HG03378 (cell line): ENCODE data around the gene TEN1.
"Not testable (repeated sequence)": the region's sequence is repeated elsewhere in the genome, so short reads cannot be mapped to it uniquely, and the experiment has no call there.

ENCODE experiments used
- ATAC-seq: cut with Tn5 transposase; IDR thresholded peaks from one replicate; pipeline ENCODE4 v1.9.1; 2021; ENCODE audit warnings: mild to moderate bottlenecking, moderate library complexity; ENCODE audit not compliant: unreplicated experiment

TEN1 gene

DNA sequence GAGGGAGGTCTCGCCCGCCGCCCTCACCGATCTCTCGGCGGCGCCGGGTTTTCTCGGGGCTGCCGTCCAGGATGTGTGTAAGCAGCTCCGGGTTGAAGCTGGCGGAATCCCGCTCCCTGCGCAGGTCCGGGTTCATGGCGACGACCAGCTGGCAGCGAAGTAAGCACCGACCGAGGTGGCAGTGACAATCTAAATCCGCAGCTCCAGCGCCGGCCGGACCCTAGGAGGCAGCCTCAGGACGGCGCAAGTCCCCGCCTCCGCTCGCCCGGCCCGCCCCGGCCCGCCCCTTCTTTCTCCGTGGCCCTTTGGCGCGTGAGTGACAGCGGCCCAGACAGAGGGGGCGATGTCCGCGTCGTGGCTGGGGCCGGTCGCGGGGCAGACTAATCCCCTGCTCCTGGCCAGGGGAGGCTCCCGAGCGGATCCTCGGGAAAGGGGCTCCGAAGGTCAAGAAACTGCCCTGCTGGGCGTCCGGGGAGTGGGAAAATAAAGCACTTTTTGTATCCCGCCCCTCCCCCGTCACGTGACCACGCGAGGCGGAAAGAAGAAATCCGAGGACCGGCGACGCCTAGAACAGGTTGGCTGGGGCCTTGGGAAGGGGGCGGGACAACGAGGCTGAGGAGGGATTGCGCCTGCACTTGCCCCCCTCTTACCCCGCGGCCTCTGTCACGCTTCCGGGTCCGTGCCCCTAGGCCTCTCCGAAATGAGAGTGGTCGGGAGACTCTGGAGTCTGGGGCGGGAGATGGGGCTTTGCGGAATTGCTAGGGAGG is at the start of gene TEN1, which contains the start of gene ACOX1:
TSS of gene TEN1 (plus strand) at position 303 of the 767 bp plus-strand sequence. CDS start 6,953 bp downstream, outside the sequence.
TSS of gene ACOX1 (minus strand) at position 229 of the 767 bp plus-strand sequence. CDS start at position 136, 93 bp downstream.
- ATAC-seq = peak; percentile 66

- no peak for ATAC-seq
Measured at GRCh38 chr17:75931062-75931461, 48.0 kb upstream of the TEN1 start.

GRCh38 chr17:75932852-75933251 is 46.2 kb upstream of the TEN1 start:
- no peak for ATAC-seq

GRCh38 chr17:75933808-75934207 is 45.2 kb upstream of the TEN1 start:
- ATAC-seq = no peak

DNA sequence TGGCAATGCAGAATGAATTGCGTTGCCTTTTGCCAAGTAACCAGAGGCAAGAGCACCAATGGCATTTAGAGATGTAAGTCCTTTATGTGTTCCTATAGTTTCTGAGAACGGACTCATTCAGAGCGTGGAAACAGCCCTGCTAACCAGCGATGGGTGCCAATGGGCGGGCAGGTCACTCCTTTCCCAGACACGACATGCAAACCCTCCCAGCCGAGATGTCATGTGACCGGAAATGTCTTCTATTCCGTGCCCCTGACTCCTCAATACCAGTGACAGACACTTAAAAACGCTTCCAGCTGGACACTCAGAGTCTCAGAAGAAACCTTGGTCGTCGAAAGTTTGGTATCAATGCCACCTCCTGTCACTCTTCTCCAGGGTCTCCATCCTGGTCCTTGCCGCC is 41.4 kb upstream of the TEN1 start:
- ATAC-seq = no peak

DNA sequence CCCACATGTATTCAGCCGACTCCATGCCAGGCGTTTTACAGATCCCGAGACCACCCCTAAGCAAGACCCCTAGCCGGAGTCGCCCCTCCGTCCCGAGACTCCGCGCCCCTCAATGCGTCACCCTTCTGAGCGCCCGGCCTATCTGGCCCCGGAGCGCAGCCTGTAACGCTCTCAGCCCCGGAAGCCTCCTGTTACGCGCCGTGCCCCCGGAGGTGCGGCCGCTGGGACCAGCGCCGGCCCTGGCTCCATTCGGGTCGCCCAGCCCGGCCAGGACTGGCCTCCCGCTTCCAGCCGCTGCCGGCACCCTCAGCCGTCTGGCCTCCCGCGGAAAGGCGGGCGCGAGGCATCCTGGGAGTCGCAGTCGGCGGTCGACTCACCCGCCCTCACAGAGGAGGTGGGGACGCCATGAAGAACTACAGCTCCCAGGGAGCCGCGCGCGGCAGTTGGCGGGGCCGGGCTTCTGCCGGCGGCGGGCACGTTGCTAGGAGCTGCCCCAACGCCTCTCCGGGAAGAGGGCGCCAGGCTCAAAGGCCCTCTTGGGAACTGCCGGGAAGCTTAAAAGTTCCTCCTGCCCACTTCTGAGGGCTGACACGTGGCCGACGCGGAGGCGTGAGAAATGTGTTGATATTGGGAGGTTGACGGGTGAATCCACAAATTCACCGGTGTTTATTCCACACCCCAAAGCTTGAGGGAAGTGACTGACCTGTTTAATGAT is 38.2 kb upstream of the TEN1 start, which contains the start of gene FBF1:
TSS of gene FBF1 (minus strand) at position 316 of the 715 bp plus-strand sequence. CDS start 2,893 bp downstream, outside the sequence.
- ATAC-seq = peak; percentile 69

DNA sequence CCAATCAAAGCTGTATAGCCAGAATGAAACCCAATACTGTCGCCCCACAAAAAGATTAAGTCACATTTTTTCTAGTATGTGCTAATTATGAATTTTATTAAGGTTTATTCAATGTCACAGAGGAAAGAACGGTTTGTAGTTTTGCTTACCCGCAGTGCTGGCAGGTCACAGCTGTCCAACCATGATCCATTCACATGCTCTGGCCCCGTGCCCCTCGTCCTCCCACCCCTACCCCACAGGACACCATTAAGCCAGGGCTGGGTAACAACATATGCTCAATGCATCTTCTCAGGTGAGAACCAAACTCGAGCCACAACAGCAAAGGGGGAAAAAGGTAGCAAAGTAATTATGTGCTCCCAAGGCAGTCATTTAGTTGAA is 37.6 kb upstream of the TEN1 start:
- no peak for ATAC-seq

- no peak for ATAC-seq
Measured at GRCh38 chr17:75942473-75942872, 36.6 kb upstream of the TEN1 start.

- no peak for ATAC-seq
Measured at GRCh38 chr17:75943491-75943890, 35.5 kb upstream of the TEN1 start.

DNA sequence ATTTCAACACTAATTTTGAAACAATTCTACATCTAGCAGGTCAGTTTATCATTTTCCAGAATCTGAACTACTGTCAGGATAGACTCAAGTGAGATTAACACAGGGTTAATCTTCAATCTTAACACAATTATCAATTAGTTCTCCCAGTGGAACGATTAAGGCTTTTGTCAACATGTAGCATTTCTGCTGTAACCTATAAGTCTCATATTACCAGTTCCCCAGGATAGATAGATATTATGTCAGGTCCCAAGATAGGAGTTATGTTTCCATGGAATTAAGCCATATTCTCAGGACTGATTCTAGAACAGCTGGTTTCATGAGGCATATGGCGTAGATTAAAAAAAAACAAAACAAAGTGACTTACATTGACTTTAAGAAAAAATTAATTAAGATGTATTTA is 33.8 kb upstream of the TEN1 start:
- no peak for ATAC-seq

DNA sequence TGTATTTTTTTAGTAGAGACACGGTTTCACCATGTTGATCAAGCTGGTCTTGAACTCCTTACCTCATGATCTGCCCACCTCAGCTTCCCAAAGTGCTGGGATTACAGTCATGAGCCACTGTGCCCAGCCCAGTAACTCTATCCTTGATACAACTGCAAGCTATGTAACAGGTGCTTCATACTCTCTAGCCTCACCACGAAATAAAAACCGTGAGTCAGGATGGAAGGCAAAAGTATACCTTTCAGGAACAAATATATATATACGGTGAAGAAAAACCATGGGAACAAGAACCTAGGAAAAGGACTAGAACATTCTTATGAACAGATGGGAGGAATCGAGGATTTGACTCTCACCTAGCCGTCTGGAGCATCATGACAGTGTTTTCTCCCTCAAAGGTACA is 28.6 kb upstream of the TEN1 start:
- no peak for ATAC-seq

DNA sequence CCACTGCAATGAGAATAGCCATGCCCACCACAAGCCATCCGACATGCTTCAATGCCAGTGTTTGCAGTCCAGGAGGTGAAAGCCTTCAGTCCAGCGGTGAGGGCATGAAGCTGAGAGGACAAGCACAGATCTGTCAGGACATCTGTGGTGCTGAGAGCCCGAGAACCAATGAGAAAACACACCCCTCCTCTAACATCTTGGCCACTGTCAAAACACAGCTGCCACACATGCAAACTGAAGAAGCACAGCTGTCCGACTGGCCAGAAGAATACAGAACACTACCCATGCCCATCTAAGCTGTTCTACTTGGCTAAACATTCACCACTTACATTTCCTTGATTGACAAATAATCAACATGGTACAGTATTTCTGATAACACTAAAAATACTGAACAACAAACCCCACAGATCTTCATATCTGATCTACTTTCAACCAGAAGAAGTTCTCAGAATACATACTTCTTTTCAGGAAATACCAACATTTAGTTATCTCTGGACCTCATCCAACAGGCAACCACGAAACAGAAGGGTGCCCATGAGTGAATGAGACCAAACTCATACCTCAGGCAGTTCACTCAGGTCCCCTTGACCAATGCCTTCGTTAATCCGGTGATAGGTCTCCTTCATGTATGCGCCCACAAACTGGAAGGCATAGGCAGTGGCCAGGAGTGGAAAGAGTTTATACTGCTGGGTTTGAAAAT is 28.0 kb upstream of the TEN1 start:
- ATAC-seq = no peak

DNA sequence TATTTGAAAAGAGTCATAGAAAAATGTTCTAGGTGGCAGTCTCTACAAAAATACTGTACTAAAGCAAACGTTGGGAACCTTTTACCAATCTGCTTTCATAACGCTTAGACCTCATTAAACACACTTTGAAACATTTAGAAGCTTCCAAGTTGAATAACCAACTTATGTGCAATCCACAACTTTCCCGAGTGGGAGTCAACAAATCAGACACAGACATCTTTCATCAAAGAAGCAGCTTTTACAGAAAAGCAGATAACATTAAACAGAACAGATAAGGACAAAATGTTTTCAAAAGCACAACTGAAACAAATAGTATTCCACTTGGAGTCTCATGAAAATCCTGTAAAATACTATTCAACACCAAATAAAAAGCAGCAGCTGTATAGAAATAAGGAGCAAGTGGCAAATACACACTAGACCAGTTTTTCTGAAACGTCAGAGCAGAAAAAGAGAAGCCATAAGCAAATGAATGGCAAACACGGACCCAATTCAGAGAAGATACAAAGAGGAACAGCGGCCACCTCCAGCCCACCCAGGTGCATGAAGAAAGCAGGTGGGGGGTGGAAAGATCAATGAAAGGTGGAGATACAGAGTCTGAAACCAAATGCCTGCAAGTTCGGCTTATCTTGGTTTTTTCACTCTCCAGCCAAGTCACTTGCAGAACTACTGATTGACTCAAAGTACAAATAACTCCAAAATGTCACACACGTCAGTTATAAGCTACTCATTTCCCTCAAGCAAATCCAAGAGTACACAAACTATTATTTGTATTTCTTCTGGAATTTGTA is 19.8 kb upstream of the TEN1 start:
- no peak for ATAC-seq

GRCh38 chr17:75959839-75960511 is 19.1 kb upstream of the TEN1 start:
- no peak for ATAC-seq

GRCh38 chr17:75965468-75965867 is 13.6 kb upstream of the TEN1 start:
- ATAC-seq = no peak

DNA sequence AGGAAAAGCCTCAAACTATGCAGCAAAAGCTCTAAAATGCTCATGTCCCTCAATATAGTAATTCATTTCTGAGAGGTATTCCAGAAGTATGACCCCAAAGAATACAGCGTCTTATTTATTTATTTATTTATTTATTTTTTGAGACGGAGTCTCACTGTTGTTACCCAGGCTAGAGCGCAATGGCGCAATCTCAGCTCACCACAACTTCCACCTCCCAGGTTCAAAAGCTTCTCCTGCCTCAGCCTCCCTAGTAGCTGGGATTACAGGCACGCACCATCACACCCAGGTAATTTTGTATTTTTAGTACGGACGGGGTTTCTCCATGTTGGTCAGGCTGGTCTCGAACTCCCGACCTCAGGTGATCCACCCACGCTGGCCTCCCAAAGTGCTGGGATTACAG is 10.0 kb upstream of the TEN1 start:
- not testable (repeated sequence) for ATAC-seq

GRCh38 chr17:75970011-75970523 is 9.0 kb upstream of the TEN1 start:
- no peak for ATAC-seq

- no peak for ATAC-seq
Measured at GRCh38 chr17:75970626-75971025, 8.4 kb upstream of the TEN1 start.

DNA sequence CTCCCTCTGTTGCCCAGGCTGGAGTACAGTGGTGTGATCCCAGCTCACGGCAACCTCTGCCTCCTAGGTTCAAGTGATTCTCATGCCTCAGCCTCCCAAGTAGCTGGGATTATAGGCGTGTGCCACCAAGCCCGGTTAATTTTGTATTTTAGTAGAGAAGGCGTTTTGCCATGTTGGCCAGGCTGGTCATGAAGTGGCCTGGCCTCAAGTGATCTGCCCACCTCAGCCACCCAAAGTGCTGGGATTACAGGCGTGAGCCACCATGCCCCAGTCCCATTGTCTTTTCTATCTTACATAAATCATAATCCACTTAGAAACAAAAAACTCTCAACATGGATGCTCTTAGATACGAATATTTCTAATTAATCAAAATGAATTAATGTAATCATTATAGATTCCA is 3.9 kb upstream of the TEN1 start:
- not testable (repeated sequence) for ATAC-seq

GRCh38 chr17:75975757-75976174 is 3.3 kb upstream of the TEN1 start:
- ATAC-seq = no peak
